RCC 7860 (cell line): ENCODE measurements around the gene ELAVL3.

Experiments used
- DNase-seq: peaks from one replicate; pipeline ENCODE4 v3.0.0-alpha.2; 2015; ENCODE audit warnings: low spot score
- FAIRE-seq: peaks from 2 replicates; lab custom pipeline; 2012; peaks lifted over from hg19 to GRCh38; lab: Jason Lieb, UNC

ELAVL3 gene

DNA sequence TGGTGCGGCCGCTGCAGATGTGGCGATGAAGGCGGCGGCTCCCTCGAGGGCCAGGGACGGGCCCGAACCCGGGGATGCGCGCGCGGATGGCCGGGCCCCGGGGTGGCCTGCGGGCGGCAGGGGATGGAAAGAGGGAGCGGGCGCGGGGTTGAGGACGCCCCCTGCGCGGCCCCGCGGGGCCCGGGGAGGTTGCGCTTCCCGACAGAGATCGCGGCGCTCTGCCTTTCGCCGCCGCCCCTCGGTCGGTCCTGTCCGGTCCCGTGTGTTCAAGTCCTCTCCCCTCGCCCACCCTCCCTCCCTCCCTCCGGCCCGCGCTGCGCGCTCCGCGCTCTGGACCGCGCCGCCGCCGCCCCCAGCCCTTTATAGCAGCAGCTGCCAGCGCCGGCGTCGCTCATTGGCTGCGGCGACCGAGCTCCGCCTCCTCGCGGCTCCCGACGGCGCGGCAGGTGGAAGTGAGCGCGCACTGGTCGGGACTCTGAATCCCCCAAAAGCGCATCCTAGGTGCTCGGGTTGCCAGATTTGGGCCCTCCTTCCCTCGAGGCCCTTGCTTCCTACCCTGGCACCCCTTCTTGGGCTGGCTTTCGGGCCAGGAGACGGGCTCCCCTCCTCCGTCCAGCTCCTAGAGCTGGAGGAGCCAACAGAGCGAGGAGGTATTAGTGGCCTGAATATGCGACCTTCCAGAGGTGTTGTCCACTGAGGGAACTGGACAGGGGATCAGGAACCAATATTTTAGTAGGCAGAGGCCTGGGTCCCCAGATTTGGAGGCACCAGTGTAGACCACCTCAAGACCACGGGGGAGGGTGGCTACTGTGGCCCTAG is at the start of gene ELAVL3:
TSS of gene ELAVL3 (minus strand) at position 332 of the 819 bp plus-strand sequence. CDS start 438 bp downstream, outside the sequence.
- no peak for DNase-seq
- no peak for FAIRE-seq

DNA sequence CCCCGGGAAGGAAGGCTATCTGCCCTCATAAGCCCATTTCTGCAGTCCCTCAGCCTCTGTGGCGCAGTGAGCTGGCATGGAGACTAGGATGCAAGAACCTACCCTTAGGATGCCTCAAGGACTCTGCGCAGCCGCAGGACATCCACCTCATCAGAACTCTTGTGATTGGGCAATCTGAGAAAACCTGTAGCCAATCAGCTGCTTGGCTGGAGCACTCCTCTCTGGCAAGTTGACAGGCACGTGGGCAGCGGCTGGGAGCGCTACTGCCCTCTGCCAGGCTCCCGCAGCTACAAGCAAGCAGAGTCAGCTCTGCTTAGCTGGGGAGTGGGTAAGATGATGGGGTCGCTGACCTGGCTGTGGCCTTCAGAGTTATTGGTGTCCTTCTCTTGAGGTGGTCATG is 49.6 kb upstream of the ELAVL3 start:
- no peak for FAIRE-seq
- peak; percentile 4 for DNase-seq

DNA sequence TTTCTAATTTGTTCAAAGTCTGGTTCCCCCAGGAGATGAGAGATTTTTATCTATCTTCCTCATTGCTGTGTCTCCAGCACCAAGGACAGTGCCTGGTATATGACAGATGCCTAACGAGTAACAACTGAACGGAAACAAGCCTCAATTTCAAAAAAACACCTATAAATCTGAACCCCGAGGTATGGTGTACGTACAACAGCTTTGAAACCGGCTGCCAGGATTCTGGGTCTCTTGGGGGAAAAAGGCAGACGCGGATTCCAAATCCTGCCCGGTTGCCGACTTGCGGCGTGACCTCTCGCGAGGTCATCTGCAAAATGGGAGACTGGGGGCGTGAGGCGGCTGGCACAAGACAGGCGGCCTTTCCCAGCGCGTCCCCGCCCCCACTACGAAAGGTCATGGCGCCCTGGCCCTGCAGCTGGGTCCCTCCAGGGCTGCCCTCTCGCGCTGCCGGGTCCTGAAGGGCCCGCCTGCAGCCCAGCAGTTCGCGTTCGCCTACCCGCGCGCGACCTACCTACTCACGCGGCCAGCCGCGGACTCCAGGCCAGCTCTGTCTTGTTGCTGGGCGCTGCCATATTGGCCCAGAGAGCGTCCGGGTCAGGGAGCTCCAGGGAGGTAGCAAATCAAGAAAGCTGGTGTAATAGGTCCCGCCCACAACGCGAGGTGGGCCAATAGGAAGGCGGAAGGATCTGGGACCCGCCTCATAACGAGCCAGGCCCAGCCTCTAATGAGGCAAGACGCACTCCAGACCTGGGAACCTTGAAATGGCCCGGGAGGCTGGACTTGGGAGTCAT is 47.9 kb upstream of the ELAVL3 start, which contains the start of gene ECSIT:
TSS of gene ECSIT (minus strand) at position 584 of the 791 bp plus-strand sequence. CDS start 9,964 bp downstream, outside the sequence.
- FAIRE-seq (peak; percentile 92), DNase-seq (peak; percentile 98)

DNA sequence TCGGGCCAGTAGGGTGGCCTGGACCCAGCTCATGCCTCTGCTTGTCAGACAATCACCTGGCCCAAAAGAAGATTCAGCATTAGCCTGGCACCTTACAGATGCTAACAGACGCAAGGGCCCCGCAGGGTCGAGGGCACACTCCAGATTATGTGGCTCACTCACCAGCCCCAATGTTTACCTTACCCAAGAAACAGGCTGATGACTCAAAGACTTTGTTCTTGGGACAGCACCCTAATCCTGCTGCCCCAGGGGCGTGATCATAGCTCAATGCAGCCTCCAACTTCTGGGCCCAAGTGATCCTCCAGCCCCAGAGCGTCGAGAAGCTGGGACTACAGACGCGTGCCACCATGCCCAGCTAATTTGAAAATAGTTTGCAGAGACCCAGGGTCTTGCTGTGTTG is 38.3 kb upstream of the ELAVL3 start:
- DNase-seq: no peak
- no peak for FAIRE-seq

DNA sequence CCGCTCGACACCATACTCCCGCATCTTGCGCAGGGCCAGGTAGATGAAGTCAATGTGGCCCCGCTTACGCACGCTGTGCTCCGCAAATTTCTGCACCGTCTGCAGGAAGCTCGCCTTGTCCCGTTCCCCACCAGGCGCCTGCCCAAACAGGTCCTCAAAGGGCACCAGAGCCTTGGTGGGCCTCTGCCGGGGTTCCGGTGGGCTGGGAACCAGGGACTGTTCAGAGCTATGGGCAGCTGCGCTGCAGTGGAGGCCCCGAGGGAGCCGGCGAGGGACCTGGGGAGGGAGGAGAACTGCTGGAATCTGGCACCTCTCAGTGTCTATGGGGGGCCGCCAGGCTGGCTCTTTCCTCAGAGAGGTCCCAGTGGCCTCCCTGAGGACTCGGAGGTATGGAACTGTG is 33.1 kb upstream of the ELAVL3 start:
- DNase-seq (no peak), FAIRE-seq (no peak)

DNA sequence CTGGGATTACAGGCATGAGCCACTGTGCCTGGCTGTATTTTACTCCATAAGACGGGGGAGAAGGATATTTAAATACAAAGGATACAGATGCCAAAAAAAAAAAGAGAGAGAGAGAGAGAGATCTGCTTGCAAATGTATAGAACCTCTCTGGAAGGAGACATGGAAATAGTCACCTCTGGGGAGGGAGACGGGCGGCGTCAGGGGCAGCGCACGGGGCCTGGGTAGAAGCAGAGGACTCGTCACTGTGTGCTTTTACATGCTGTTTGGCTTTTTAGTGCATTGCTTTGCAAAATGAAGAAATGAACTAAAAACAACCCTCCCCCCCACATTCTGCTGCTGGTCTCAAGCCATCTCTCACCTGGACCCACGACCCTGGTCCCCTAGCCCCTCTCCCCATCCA is 29.6 kb upstream of the ELAVL3 start:
- DNase-seq (no peak), FAIRE-seq (no peak)

DNA sequence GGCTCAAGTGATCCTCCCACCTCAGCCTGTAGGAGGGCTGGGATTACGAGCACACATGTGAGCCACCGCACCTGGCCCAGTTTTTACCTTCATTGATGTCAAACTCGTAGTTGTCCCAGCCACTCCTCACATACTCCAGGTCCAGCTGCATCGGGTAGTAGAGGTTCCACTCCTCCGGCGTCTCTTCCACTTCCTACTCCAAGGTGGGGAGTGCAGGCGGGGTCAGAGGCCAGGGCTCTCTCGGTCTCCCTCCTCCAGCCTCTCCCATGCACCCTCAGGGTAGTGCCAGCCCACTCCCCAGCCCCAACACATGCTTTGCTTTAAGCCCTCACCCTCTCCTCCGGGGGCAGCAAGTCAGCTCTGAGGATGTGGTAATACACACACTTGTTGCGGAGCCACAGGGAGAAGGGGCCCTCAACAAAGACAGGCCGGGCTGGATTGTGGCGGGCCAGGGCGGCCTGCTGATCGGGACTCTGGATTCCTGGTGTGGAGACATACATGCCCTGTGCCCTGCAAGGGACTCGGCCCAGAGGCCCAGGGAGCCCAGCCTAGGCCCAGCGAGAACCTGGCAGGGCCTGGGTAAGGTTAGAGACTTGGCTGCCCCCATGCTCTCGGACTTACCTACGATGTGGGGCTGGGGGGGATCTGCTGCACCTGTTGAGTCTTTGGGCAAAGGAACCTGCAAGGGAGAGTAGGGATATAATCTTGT is 26.7 kb upstream of the ELAVL3 start:
- DNase-seq: no peak
- no peak for FAIRE-seq

DNA sequence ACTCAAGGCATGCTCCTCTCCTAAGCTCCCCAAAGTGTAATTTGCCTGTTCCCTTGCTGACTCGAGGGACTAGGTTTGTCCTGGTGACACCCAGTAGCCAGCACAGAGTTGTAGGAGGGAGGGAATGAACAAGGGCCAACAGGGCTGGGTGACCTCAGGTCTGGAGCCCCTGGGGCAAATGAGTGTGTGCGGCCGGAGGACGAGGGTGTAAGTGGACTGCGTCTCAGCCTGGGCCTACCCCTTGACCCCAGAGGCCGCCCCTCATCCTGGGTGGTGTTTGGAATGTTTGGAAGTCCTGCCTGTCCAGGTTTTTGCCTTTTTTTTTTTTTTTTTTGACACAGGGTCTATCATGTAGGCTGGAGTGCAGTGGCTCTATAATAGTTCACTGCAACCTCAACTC is 26.1 kb upstream of the ELAVL3 start:
- FAIRE-seq (no peak), DNase-seq (no peak)

DNA sequence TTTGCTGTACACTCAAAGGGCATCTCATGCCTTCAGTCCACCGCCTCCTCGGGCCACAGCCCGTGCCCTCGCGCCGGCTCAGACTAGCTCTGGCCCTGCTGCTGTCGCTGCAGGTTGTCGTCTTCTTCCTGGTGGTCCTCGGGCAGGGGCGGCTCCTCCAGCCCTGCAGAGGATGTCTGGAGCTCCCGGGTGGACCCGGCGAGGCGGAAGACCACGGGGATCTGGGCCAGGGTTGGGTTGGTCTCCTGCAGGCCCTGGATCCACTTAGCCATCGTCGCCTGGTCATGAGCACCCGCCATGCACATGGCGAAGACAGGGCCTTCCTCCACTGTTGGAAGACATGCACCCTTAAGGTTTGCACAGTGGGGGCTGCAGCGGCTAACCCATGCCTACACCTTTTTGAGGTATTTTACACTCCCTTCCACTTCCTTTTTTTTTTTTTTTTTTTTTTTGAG is 25.3 kb upstream of the ELAVL3 start:
- no peak for FAIRE-seq

DNA sequence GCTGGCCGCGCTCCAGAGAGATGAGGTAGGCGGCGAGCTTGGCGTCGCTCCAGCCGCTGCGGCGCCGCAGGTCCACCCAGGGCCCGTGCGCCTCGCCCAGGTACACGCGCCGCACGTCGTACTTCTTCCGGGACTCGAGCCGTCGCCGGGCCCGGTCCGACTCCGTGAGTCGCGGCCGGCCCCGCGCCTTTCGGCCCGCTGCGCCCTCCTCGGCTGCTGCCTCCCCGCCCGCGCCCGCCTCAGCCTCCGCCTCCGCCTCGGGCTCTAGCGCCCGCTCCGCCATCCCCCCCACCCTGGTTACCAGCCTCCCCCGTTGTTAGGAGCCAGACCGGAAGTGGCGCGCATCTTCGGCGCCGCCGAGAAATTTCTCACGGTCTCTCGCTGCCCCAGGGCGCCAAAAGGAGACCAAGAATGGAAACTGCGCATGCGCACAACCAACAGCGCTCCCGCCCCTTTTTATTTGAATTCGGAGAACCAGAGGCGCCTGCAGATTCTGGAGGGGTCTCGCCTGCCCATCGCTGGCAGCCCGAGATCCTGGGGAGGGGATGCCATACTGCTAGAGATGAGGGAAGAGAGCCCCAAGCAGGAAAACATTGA is 24.8 kb upstream of the ELAVL3 start, which contains the start of gene ZNF653:
TSS of gene ZNF653 (minus strand) at position 336 of the 597 bp plus-strand sequence. CDS start at position 283, 53 bp downstream.
- FAIRE-seq (peak; percentile 44), DNase-seq (peak; percentile 87)

More for the DNA sequence above, 25.3 kb upstream of the ELAVL3 start:
- DNase-seq: no peak

DNA sequence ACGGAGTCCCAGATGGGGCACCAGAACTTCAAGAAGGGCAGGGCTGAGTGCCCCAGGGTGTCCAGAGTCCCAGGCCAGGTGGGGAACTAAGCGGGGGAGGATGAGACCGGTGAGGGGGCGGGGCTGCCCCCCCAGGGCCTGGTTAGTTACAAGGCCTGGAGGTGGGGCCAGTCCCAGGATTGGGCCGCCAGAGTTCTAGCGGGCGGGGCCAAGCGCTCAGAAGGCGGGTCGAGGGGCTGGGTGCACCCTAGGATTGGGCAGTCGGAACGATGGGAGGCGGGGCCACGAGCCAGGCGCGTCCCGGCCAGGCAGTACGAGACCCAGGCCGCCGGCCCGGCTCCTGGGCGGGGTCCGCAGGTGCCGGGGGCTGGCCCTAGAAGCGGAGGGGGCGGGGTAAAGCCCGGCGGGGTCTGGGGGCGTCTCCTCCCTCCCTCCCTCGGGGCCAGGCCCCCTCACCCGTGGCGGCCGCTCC is 24.2 kb upstream of the ELAVL3 start:
- FAIRE-seq (peak; percentile 61), DNase-seq (peak; percentile 88)

DNA sequence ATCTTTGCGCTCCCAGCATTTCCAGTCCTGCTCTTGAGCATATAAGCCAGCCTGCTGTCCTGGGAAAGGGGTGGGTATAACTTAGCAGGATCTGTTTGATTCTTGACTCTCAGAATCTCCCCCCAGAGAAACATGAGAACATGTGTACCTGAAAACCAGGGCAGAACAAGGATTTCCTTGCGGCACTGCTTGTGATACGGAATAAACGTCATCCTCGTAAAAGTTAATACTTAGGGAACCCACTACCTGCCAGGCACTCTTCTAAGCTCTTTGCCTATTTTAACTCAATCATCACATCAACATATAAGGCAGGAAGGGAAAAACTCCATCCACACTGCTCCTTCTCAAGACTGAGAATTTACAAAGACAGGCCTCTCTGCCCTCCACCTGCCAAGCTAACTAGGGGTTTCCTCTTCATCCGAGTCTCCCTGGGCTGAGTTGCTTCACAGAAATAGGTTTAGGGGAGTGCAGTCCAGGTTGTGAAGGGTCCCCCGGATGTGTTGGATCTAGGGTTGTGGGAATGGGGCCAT is 23.7 kb upstream of the ELAVL3 start:
- no peak for DNase-seq
- no peak for FAIRE-seq

DNA sequence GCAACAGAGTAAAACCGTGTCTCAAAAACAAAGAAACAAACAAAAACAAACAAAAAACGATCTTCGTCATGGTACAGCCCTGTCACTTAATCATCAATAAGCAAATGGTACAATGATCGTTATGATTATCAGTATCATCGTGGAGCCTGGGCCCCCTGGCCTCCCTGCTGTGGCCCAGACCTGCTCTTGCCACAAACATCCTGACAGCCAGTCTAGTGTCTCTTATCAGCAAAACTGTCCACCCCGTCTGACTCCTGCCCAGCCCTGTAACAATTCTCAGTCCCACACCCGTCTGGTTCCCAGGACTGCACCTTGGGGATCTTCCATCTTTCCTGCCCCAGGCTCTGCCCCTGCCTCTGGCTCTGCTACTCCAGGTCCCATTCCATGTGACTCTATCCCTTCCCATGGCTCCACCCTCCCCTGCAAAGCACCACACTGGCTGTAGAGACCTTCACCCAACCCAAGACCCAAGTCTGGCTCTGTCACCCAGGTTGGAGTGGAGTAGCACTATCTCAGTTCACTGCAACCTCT is 19.1 kb upstream of the ELAVL3 start:
- FAIRE-seq (no peak), DNase-seq (no peak)

DNA sequence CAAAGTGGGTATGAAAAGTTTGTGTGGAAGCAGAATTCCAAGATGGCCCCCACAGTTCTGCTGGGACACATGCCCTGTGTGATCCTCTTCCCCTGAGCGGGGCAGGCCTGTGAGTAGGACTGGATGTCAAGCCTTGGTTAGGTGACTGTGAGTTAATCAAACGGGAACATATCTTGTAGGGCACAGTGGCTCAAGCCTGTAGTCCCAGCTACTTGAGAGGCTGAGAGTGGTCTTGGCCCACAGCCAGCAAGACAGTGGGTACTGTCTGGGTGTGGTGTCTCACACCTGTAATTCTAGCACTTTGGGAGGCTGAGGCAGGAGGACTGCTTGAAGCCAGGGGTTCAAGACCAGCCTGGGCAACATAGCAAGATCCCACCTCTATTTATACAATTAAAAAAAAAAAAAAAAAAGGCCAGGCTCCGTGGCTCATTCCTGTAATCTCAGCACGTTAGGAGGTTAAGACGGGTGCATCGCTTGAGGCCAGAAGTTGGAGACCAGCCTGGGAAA is 18.4 kb upstream of the ELAVL3 start:
- DNase-seq (no peak), FAIRE-seq (no peak)

DNA sequence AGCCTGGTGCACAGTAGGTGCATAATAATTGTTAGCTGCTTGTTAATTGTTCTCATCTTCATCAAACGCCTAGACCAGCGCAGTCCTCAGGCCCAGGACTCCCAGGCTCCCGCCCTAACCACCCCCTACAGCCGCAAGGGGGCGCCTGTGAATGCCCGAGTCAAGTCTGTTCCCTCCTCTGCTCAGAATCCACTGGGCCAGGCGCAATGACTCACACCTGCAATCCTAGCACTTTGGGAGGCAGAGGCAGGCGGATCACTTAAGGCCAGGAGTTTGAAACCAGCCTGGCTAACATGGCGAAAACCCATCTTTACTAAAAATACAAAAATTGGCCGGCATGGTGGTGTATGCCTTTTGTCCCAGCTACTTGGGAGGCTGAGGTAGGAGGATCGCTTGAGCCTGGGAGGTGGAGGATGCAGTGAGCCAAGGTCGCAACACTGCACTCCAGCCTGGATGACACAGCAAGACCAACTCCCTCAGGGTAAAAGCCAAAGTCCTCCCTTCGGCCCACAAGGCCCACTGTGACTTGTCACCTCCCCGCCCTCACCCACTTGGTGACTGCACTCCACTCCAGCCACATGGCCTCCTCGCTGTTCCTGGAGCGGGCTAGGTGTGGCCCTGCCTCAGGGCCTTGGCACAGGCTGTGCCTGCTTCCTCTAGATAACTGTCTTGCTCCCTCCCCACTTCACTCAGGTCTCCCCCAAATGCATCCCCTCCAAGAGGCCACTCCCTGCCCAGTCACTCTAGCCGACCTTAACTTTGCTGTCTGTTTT is 15.7 kb upstream of the ELAVL3 start:
- DNase-seq: peak; percentile 71
- peak; percentile 69 for FAIRE-seq

DNA sequence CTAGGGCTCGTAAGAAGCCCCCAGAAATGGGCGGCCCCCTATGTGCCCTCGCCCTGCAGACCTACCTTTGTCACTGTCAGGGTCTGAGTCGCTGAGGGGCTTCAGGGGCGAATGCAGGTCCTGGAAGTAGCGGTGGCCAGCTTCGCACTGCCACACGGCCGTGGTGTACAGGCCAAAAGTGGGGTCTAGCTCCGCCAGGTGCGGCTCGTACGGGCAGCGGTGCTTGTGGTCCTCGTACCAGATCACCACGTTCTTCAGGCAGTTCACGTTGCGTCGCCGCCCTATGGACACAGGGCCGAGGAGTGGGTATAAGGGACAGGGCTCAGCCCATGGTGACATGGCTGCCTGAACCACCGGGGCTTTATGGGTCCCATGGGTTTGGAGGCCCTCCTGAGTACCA is 15.0 kb upstream of the ELAVL3 start:
- FAIRE-seq: no peak
- DNase-seq: no peak

DNA sequence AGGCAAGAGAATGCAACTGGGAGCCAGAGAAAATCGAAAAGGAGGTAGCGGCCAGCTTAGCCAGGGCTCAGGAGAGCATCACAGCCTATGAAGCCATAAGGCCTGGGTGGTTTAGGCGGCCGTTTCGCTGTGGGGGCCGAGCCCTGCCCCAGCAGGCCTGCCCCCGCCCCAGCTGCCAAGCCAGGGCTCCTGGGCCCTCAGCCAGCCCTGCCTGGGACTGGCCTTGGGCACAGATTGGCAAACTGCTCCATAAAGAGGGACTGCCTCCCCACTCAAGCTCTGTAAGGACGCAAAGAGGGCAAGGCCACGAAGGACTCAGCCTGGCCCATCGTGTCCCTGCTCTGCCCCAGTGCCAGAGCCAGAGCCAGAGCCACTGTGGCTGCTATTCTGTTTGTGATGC is 14.6 kb upstream of the ELAVL3 start:
- DNase-seq: no peak
- FAIRE-seq: no peak

DNA sequence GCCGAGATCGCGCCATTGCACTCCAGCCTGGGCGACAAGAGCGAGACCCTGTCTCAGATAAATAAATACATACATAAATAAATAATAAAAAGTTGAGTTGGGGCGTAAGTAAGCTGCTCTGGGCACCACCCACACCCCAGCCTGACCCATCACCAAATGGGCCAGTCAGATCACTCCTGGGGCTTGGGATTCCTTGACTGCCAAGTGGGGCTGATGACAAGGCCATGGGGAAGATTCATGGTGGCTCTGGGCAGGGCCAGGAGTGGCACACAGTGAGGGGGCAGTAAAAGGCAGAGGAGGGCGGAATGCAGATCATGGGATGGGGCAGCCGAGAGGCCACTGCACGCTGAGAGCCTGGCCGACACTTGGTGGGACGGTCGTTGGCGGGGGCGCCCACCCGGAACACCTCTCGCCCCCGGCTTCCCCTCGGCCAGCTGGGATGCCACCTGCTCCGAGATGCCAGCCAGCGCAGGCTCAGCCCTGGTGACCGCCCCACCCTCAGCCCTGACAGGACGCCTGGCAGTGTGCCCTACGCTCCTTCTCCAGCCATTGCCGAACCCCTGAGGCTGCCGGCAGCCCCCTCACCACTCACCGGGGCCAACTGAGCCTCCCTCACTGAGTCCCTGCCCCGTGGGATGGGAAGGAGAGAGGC is 13.9 kb upstream of the ELAVL3 start:
- no peak for FAIRE-seq
- no peak for DNase-seq
